ENCODE data around the gene TFF2.

- TF ChIP-seq CTCF (IDR thresholded peaks at IDR 0.05) (no peak), POLR2A (IDR thresholded peaks at IDR 0.05) (no peak)
Measured at GRCh38 chr21:42314616-42315295, 36.0 kb downstream of the TFF2 start.
